GM13977 (cell line): ENCODE measurements around the gene ZNF346.

Experiments used
- DNase-seq: peaks from one replicate; pipeline ENCODE4 v3.0.0; 2012; ENCODE audit warnings: low spot score
- CTCF ChIP-seq: IDR thresholded peaks from 2 replicates; pipeline ENCODE4 v1.5.1; 2012; ENCODE audit warnings: mild to moderate bottlenecking, control low read depth; ENCODE audit not compliant: insufficient read depth; ENCODE audit errors: extremely low read depth, missing control alignments
- in situ Hi-C: fragments of 300-500 bp; cut with MboI; formaldehyde crosslinking; loops from one replicate; pipeline ENCODE4 v1.12.0; 2022; ENCODE audit warnings: low sequenced_read_pairs, low pct_unique_long_range_greater_than_20kb, mixed read lengths, inconsistent platforms; ENCODE audit not compliant: unreplicated experiment

ZNF346 gene

GRCh38 chr5:177116631-177117373 lies 94.3 kb downstream of the ZNF346 start:
- peak; percentile 70 for DNase-seq
- no peak for TF ChIP-seq CTCF
- in situ Hi-C loops, result loop anchor here (25.0 kb wide), 1 partner anchor 455 kb away; no protein-coding TSS in a partner anchor

GRCh38 chr5:177117441-177118045 lies 95.0 kb downstream of the ZNF346 start:
- DNase-seq, result no peak
- in situ Hi-C loops, result loop anchor here (25.0 kb wide), 1 partner anchor 455 kb away; no protein-coding TSS in a partner anchor
- TF ChIP-seq CTCF, result no peak

- no peak for DNase-seq
- TF ChIP-seq CTCF, result no peak
- in situ Hi-C loops, result loop anchor here (25.0 kb wide), 1 partner anchor 460 kb away; no protein-coding TSS in a partner anchor
Measured at GRCh38 chr5:177122566-177122965, 100.1 kb downstream of the ZNF346 start.

- no peak for DNase-seq
- no peak for TF ChIP-seq CTCF
- in situ Hi-C loops, result loop anchor here (25.0 kb wide), 1 partner anchor 462 kb away; no protein-coding TSS in a partner anchor
Measured at GRCh38 chr5:177123789-177124485, 101.4 kb downstream of the ZNF346 start.

GRCh38 chr5:177124486-177124991 lies 102.0 kb downstream of the ZNF346 start:
- DNase-seq, result peak; percentile 59
- in situ Hi-C loops, result loop anchor here (25.0 kb wide), 1 partner anchor 462 kb away; no protein-coding TSS in a partner anchor
- TF ChIP-seq CTCF, result no peak

- in situ Hi-C loops, result no loop called here
- TF ChIP-seq CTCF, result no peak
- DNase-seq, result no peak
Measured at GRCh38 chr5:177126771-177127170, 104.3 kb downstream of the ZNF346 start.
